ENCODE data around the gene PIGO. TPM values are rescaled to one million over a fixed set of nuclear protein-coding genes. Genes with fewer than 3 reads are reported as not detected.

Gene PIGO
- total RNA-seq, 2 donors from 2014 or later, result 29.6 to 34.9 TPM

DNA sequence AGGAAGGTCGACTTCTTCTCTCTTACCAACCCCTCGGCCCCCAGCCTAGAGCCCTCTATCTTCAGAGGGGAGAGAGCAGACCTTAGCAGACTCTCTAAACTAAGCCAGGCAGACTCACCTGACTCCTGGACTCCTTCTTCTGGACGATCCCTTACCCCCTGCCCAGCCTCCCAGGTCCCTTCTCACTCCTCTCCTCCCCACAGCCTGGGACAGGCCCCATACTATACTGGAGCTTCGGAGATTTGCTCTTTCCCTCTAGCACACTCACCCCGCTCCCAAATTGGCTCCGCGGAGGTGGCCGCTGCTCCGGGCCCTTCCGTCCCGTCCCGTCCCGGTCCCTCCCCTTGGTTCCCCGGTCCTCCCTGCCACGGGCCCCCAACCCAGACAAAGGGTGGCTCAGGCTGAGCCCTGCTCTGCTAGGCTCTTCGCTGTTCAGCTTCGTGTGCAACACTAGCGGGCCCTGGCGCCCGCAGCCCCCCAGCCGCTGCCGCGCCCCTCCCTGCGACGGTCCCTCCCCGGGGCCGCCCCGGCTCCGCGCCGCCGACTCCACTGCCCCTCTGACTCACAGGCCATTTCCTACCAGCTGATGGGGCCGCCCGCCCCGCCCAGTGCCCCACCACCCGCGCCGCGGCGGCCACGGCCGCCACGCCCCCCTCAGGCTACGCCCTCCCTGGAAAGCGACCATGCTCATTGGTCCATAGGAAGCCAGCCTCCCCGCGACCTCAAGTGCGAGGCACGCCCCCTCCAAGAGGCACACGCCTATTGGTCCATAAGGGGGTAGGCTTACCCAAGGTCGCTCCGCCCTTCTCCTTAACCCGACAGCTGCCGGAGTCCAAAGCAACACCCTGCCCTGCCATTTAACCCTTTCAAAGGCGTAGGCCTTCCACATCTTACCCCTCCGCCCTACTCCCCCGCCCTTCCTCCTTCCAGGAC is 14.9 kb upstream of the PIGO start:
- peak overlapping the region; percentile 21 for H3K27ac ChIP-seq (ENCODE audit: low read depth, low read length)
- H3K9ac ChIP-seq (ENCODE audit: extremely low read depth, low read length, poor library complexity, severe bottlenecking), result peak overlapping the region; percentile 66
- H3K36me3 ChIP-seq (ENCODE audit: control insufficient read depth, insufficient read depth, low read length), result peaks cover 19% of the 10 kb centered on the region
- H3K27me3 ChIP-seq (ENCODE audit: control insufficient read depth, insufficient read depth, low read length, poor library complexity, severe bottlenecking), result no peaks in the 10 kb centered on the region
- peaks cover 12% of the 10 kb centered on the region for H3K4me1 ChIP-seq (ENCODE audit: control insufficient read depth, insufficient read depth, low read length)
- WGBS, 2 experiments (ENCODE audit: insufficient coverage in 1 of 2, insufficient read length in 1 of 2), result 0 to 1% methylated on average over 14 to 57 of the region's 57 CpGs
- Mint-ChIP-seq H3K4me1 (peaks cover 37% of the 10 kb centered on the region), H3K27ac (peak overlapping the region; percentile 84), H3K9me3 (no peaks in the 10 kb centered on the region), H3K4me3 (peak overlapping the region; percentile 75), H3K36me3 (ENCODE audit: low read depth) (peaks cover 15% of the 10 kb centered on the region), H3K27me3 (ENCODE audit: insufficient read depth) (no peaks in the 10 kb centered on the region)
- TF ChIP-seq, protein P1, sequence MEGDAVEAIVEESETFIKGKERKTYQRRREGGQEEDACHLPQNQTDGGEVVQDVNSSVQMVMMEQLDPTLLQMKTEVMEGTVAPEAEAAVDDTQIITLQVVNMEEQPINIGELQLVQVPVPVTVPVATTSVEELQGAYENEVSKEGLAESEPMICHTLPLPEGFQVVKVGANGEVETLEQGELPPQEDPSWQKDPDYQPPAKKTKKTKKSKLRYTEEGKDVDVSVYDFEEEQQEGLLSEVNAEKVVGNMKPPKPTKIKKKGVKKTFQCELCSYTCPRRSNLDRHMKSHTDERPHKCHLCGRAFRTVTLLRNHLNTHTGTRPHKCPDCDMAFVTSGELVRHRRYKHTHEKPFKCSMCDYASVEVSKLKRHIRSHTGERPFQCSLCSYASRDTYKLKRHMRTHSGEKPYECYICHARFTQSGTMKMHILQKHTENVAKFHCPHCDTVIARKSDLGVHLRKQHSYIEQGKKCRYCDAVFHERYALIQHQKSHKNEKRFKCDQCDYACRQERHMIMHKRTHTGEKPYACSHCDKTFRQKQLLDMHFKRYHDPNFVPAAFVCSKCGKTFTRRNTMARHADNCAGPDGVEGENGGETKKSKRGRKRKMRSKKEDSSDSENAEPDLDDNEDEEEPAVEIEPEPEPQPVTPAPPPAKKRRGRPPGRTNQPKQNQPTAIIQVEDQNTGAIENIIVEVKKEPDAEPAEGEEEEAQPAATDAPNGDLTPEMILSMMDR (conservative IDR thresholded peaks at IDR 0.05), result no peak
- H3K4me3 ChIP-seq (ENCODE audit: low read length), result peak overlapping the region; percentile 84
- no peaks in the 10 kb centered on the region for H3K9me3 ChIP-seq (ENCODE audit: control insufficient read depth, low read length)
- peak; percentile 99 for DNase-seq

DNA sequence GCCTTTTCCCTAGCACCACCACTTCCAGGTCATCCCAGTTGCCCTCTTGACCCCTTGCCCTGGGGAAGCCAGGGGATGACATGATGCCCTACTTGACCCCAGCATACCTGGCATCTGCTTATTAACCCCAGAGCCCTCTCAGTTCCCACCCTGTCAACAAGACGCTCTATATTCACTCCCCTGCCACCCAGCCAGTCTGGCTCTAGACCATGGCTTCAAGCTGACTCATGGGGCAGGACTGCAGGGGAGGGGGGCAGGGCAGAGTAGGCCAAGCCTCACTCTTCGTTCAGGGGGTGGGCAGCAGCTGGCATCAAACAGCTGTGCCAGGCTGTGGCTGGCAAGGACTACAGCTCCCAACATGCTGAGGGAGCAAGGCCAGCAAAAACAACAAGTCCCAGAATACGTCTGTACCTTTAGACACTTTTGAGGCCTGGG is 14.0 kb upstream of the PIGO start:
- H3K27ac Mint-ChIP-seq, result no peak overlapping the region
- peak overlapping the region; percentile 84 for H3K4me3 ChIP-seq (ENCODE audit: low read length)
- H3K9me3 ChIP-seq (ENCODE audit: control insufficient read depth, low read length), result no peaks in the 10 kb centered on the region
- H3K27me3 ChIP-seq (ENCODE audit: control insufficient read depth, insufficient read depth, low read length, poor library complexity, severe bottlenecking), result no peaks in the 10 kb centered on the region
- H3K4me1 ChIP-seq (ENCODE audit: control insufficient read depth, insufficient read depth, low read length), result peaks cover 12% of the 10 kb centered on the region
- H3K36me3 Mint-ChIP-seq (ENCODE audit: low read depth), result peaks cover 24% of the 10 kb centered on the region
- TF ChIP-seq, protein P1 (conservative IDR thresholded peaks at IDR 0.05), result no peak
- no peaks in the 10 kb centered on the region for H3K27me3 Mint-ChIP-seq (ENCODE audit: insufficient read depth)
- peaks cover 37% of the 10 kb centered on the region for H3K4me1 Mint-ChIP-seq
- peak overlapping the region; percentile 75 for H3K4me3 Mint-ChIP-seq
- no peak overlapping the region for H3K9ac ChIP-seq (ENCODE audit: extremely low read depth, low read length, poor library complexity, severe bottlenecking)
- H3K9me3 Mint-ChIP-seq, result no peaks in the 10 kb centered on the region
- no peak overlapping the region for H3K27ac ChIP-seq (ENCODE audit: low read depth, low read length)
- DNase-seq, result no peak
- peaks cover 28% of the 10 kb centered on the region for H3K36me3 ChIP-seq (ENCODE audit: control insufficient read depth, insufficient read depth, low read length)
- 75 to 81% methylated on average over 1 to 3 of the region's 3 CpGs for WGBS, 2 experiments (ENCODE audit: insufficient coverage in 1 of 2, insufficient read length in 1 of 2)

DNA sequence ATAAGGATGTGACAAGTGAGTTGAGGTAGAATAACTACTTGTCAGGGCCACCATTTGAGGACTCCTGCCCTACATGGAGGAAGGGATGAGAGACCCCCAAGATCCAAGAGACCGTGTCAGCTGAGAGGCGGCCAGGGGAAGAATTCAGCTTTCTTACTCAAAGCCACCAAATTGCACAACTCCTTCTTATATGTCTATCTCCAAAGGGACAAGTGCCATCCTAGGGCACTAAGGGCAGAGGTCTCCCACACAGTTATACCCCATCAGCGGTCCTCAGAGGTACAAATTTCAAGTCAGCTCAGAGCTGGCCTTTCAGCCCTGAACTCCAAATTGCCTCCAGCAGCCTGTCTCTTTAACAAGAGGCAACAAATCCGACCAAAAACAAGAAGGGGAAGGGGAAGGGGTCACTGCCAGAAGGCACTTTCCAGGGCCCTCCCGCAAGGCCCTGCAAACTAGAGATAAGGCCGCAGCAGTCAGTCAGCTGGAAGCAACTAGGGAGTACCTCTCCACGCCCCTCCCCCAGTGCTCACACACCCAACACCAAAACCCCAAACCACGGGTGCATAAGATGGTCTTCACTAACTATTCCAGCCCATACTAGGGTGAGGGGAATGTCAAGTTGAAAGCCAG is 12.7 kb upstream of the PIGO start:
- Mint-ChIP-seq H3K27me3 (ENCODE audit: insufficient read depth) (no peaks in the 10 kb centered on the region), H3K36me3 (ENCODE audit: low read depth) (peaks cover 31% of the 10 kb centered on the region), H3K9me3 (no peaks in the 10 kb centered on the region), H3K27ac (no peak overlapping the region), H3K4me3 (no peak overlapping the region), H3K4me1 (peaks cover 31% of the 10 kb centered on the region)
- Histone ChIP-seq H3K4me1 (ENCODE audit: control insufficient read depth, insufficient read depth, low read length) (peaks cover 14% of the 10 kb centered on the region), H3K4me3 (ENCODE audit: low read length) (no peak overlapping the region), H3K27me3 (ENCODE audit: control insufficient read depth, insufficient read depth, low read length, poor library complexity, severe bottlenecking) (no peaks in the 10 kb centered on the region), H3K27ac (ENCODE audit: low read depth, low read length) (no peak overlapping the region), H3K36me3 (ENCODE audit: control insufficient read depth, insufficient read depth, low read length) (peaks cover 40% of the 10 kb centered on the region), H3K9me3 (ENCODE audit: control insufficient read depth, low read length) (no peaks in the 10 kb centered on the region), H3K9ac (ENCODE audit: extremely low read depth, low read length, poor library complexity, severe bottlenecking) (no peak overlapping the region)
- 79 to 90% methylated on average over 2 to 7 of the region's 8 CpGs for WGBS, 2 experiments (ENCODE audit: insufficient coverage in 1 of 2, insufficient read length in 1 of 2)
- TF ChIP-seq, protein P1 (conservative IDR thresholded peaks at IDR 0.05), result no peak
- peak; percentile 29 for DNase-seq
